Embryonic facial prominence (tissue), 1 donor: ENCODE results near the gene TNKS1BP1.
A peak's percentile ranks its signal among the peaks of the same experiment; 100 is the strongest.

Experiments
- DNase-seq: peaks from one replicate; pipeline ENCODE4 v3.0.0-alpha.2; 2016; ENCODE audit errors: extremely low spot score

Gene TNKS1BP1

DNA sequence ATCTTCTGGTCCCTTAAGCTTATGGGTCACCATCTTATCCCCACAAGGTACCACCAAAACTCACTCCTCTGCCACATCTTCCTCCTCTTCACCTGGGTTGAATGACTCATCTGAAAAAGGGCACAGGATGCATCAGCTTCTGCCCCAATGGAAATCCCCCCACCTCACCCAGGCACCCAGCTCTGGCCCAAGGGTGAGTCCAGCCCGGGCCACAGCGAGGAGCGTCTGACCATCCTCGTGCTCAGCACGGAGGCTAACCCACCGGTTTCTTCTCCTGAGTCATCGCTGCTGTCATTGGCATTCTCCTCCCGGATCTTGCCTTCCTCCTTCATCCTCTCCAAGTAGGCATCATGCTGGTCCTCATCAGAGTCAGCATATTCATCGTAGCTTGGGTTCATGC, 5.3 kb upstream of the TNKS1BP1 start:
- DNase-seq, result no peak

DNA sequence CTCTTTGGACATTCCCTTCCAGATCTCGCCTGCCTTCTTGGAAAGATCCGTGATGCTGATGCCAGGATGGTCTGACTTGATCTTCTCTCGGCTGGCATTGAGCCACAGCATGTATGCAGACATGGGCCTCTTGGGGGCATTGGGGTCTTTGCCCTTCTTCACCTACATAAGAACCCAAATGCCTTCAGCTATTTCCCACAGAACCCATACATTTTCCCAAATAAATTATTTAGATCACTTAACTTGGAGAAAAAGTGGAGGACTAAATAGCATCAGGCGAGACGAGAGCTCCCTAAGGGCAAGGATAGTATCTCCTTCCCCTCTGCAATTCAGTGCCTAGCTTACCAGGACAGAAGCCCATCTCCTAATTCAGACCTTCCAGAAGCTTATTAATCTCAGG, 3.0 kb upstream of the TNKS1BP1 start:
- DNase-seq, result no peak

DNA sequence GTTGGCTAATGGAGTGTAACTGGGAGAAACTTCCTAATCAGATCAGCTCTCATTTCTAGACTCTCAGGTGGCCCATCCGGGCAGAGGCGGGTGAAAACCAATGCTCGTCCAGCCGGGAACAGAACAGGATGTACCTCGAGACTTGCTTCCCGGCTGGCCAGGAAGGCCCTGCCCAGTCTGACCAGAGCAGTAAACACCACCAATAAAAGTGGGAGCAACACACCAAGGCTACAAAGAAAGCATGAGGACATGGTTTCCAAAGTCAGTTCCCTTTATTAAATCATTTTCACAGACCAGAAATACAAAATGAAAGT, 940 bp upstream of the TNKS1BP1 start:
- no peak for DNase-seq

DNA sequence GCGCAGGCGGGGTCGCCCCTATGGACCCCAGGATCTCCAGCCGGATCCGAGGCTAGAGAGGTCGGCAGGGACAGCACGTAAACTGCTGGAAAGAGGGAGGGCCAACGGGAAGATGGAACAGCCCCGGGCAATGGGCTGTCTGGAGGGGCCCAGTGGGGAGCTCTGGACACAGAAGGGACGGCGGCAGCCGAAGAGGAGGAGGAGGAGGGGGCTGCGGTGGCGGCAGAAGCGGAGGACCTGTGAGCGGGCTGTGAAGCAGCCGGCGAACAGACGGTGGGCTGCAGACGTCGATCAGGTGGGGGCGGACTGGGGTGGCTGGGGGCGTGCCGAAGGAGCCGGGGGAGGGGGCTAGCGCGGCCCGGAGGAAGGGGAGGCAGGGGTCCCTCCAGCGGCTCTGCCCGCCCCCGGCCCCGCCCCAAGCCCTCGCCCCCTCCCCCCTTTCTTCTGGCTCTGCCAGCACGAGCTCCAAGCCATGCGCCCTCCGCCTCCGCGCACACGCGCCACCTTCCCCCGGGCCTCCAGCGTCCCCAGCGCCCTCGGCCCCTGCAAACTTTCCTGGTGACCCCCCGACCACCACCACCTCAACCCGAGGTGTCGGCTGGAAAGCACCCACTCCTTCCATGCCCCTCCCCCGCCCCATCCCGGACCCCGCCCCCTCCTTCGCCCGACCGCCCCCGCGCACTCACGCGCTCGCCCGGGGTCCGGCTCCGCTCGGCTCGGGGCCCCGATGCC, 432 bp downstream of the TNKS1BP1 start:
- DNase-seq, result peak; percentile 79

DNA sequence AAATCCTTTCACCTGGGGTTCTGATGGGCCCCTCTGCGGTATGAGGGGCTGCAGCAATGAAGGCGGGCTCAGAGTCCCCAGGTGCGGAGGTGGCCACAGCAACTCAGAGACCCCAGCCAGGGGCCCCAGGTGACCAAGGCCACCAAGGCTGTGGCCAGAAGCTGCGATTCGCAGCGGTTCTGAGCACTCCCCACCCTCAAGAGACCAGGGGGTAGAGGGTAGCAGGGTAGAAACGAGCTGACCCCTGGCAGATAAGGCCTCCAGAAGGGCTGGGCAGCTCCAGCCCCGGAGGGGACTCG, 948 bp downstream of the TNKS1BP1 start:
- DNase-seq, result no peak

DNA sequence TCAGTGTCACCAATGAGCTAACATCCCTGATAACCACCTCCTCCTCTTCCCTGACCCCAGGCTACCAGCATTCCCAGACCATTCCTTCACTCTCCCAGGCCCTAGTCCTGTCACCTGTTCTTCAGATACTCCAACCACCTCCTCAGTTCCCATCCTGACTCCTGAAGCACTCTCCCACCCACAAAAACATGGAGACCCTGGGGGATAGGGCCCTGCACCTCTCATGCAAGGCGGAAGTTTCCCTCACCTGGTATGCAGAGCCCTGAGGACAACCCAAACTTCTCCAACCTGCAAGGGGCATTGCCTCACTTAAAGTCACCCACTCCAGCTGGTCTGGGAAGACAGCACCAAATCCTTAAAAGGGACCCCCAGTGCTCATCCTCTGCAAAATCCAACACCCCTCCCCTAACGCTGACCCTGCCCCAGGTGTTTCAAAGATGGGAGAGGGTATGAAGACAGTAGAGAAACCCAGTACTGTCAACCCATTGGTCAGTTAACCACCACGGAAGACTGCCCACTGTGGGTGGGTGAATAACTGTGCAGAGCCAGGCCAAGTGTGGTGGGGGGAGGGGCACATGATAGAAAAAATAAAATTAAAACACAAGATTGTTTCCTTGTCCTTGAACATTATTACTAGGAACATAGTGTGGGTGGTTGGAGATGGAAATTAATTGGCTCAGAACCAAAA, 1.4 kb downstream of the TNKS1BP1 start:
- no peak for DNase-seq

DNA sequence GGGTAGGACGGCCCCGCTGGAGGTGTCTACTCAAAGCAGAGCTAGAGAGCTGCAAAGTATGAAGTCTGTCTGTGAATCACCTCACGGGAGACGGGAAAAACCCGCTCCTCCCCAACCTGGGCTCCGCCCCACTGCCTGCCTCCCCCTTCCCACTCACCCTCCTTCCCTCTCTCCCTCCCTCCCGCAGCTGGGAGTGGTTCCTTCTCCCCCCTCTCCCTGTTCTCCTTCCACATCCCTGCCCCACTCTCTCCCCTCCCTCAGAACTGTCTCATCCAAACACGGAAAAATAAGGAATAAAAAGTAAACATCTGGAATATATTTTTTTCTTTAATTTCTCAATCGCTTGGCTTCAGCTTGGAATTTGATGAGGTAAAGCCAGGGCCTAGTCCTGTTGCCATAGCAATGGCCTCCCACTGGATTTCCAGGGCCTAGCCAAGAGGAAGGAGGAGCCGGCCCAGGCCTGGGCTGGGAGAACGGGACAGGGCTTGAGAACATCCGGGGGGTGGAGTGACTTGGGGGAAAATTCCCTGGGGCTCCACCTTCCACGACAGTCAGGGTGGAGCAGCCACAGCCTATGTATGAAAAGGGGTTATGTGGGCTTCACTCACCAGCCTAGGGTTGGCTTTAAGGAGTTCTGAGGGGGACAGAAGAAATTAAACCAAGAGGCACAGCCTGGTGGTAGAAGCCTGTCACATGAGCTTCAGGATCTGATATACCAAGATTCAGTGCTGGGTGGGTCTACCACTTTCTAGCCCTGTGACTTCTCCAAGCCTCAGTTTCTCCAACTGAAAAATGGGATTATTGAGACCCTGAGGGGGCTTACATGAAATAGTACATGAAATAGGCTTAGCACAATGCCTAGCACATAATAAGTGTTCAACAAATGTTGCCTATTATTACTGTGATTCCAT, 2.2 kb downstream of the TNKS1BP1 start:
- peak; percentile 92 for DNase-seq

DNA sequence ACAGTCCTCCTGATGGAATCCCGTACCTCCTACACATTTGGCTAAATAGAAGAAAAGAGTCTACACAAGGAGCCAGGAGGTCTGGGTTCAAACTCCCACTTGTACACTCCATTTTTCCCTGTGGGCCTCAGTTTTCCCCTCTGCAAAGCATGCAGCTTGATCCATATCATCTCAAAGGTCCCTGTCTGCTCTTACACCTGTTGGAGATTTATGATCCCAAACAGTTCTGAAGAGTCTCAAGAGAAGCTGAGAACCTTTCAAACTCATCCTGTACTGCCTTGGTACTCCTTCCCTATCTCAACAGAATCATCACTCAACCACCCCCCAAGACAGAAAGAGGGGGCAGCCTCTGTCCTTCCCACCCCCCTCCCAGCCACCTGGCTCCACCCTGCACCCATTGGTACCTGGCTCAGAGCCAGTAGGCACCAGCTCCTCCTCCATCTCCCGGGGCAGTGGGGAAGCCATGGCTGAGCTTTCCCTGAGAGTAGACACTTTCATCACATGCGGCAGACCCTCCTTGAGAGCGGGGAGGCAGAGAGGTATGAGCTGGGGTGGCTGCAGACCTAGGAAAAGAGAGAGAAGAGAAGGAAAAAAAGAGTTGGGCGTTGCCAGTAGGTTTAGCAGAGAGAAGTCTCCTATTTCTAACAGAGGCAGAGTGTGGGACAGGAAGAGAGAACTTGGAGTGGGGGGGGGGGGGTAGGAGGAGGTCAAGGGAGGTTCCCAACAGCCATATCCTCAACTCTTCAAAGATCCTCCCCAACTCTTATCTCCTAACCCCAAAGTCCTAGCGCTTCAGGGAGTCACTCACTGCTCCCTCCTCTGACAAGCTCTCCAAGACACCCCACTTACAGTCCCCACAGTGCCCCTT, 3.1 kb downstream of the TNKS1BP1 start:
- DNase-seq, result no peak

DNA sequence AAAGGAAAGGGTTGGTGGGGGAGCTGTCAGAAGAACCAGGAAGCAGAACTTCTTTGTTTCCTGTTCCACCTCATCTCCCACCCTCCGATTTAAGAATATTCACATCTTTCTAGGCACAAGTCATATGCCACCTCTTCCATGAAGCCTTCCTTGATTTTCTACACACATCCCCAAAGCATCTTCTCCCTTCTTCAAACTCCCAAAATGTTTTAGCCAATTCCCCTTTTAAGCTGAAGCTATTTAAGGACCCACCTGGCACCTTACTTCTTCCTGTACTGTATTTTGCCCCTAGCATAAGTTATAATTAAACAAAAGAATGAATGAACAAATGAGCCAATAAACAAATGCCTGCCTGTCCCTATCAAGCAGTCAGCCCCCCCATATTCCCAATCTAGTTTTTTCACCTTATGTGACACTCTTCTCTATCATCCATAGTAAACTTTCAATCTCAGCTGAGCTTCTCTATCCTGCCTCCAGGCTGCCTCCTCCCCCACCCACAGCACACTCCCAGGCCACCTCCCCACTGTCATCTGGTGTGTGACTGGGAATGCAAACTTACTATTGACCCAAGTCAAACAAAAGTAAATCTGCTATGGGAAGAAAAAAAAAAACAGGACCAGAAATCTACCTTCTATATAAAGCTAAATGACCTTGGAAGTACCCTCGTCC, 3.9 kb downstream of the TNKS1BP1 start:
- no peak for DNase-seq

DNA sequence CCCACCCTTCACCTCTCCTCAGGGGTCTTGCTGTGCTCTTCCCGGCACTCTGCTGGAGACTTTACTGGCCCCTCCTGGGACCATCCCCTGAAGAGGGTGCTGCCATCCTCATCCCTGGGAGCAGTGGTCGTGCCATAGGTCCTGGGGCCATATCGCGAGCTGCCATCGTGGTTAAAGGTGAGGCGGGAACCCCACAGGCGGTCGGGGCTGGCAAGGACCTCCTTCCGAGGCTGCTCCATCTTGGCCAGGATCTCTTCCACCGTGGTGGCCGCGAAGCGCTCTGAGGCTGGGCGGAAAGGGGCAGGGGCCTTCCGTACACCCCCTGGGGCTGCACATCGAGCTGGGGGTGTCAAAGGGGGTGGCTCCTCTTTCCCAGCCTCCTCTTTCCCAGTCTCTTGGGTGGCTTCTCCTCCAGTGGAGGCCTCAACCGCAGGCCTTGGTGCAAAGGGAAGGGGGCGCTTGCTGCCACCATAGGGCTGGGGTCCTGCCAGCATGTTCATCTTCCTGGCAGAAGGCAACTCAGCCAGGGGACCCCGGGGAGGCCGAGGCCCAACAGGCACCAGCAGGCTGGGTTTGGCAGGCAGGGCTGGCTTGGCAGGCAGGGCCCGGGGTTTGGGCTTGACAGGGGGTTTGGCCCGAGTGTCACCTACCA, 4.6 kb downstream of the TNKS1BP1 start:
- no peak for DNase-seq

DNA sequence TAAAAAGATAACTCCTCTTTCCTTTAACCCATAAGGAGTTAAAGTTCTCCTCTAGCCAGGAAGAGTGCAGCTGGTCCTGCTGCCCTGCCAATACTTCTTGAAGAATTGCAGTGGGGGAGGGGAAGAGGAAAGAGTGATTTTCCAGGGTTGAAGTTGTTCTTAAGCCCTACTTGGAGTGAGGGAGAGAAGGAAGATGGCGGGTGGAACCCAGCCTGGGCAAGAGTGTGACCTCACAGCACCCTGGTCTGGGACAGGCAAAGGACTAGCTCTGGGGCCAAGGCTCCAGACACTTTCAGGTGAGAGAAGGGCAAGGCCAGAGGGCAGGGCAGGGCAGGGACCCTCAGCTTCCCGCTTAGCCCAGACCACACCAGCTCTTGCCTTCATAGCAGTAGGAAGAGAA, 6.6 kb downstream of the TNKS1BP1 start:
- no peak for DNase-seq

DNA sequence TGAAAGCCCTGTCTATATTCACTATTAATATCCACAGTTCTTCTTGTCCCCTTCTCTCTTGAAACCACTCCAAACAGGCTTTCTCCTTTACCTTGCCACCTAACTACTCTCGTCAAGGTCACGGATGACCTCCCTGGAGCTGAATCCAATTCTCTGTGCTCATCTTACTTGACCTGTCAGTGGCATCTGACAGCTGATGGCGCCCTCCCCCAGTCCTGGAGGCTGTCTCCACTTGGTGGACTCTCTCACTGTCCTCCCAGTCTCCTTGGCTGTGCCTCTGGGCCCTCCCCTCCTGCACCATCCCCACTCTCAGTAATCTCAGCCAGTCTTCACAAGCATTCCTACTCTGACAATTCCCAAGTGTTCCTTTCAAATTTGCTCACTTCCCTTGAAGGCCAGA, 8.7 kb downstream of the TNKS1BP1 start:
- DNase-seq, result no peak

DNA sequence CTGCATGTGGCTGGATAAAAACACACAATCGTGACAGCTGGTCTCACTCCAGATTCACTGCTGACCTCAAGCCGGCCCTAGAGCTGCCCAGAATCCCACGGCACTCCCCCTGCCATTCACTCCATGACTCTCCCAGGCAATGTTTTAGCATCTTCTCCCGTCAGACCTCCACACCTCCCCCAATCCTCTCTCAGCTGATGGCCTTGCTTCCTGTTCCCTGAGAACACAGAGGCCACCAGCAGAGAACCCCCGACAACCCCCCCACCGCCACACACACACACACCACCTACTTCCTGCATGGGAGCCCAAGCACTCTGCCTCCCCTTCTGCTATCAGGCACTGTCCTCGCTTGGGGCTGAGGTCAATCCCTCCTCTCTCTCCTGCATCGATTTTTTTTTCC, 9.3 kb downstream of the TNKS1BP1 start:
- no peak for DNase-seq

DNA sequence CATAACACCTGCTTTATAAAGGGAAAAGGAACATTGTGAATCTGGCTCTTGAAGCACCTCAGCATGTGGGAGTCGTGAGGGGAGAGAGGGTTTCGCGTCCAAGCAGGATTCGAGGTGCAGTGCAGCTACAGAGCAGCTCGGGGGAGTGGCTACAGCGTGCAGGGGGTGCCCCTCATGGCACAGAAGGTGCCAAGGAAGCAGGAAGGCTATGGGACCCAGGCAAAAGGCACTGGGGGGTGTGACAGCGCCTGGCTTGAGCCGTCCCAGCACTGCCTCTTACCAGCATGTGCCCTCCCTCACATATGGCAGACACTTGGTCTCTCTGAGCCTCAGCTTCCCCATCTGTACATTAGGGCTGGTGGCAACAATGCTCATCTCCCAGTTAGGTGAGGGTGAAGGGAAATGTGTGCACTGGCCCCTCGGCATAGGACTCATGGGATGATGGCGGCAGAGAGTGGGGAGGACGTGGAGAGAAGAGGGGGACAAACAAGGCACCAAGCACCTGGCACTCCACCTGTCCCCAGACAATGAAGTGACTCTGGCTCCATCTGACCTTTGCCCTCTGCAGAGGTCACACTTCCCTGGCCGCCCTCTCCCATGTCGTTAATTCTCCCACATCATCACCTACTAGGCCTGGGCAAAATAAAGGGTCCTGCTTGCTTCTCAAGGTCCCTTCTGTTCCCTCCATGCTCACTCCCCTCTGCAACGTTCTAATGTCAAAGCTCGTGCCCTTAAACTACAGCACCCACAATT, 10.4 kb downstream of the TNKS1BP1 start:
- DNase-seq, result no peak

DNA sequence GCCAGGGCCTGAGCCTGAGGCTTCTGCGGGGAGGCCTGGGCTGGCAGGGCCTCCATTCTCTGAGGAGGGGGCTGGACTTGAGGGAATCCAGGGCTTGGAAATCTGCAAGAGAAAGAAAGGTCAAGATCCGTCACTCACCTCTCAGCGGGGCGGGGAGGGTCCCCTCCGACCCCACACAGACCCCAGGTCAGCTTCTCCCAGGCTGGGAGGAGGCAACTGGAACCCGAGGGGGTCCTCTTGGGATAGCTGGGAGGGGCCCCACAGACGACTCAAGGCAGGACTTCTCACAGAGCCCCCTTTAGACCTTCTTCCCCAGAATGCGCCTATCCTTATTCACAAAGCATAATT, 11.0 kb downstream of the TNKS1BP1 start:
- DNase-seq, result no peak

DNA sequence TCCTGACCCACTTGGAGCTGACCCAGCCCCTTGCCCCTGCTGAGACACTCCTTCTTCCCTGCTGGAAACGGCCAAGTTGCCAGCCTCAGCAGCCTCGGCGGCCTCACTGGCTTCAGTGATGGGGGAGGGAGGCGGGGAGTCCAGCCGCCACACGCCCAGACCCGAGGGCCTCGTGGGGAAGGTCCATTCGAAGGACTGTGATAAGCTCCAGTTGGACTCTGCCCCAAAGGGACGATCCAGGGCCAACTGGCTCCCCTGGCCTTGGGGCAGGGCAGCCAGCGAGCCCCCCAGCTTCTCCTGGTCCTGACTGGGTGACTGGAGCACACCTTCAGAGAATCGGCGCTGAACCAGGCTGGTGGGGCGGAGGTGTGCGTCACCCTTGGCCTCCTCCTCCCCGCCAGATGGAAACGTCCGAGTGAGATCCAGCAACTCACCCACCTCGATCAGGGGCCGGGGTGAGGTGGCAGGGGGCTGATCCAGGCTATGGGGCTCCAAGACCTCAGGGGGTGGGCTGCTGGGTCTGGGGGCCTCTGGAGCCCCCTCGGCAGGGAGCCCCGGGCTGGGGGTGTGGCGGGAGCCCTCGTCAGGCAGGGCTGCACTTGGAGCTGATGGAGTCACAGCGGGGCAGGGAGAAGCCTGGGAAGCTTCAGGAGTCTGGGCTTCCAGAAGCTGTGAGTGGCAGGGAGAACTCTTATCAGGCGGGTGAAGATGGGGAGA, 11.5 kb downstream of the TNKS1BP1 start:
- no peak for DNase-seq

DNA sequence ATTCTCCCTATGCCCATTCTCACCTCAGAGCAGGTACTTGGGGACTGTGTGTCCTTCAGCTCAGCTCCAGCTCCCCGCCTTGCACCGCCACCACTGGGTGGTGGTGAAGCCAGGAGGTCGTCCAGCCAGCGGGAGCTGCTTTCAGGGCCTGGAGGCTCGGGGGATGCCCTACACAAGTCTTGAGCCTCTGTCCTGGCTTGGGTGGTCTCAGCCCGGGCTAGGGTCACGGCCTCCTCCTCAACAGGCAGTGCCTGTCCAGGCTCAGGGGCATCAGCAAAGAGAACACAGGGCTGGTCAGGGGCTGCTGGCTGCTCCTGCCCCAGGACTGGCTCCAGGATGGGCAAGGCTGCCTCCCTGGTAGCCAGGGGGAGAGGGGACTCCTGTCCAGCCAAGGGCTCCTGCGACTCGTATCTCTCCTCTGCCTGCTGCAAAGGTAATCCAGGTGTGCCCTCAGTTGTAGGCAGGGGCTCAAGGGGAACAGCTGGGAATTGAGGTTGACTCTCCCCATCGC, 12.2 kb downstream of the TNKS1BP1 start:
- DNase-seq, result no peak

DNA sequence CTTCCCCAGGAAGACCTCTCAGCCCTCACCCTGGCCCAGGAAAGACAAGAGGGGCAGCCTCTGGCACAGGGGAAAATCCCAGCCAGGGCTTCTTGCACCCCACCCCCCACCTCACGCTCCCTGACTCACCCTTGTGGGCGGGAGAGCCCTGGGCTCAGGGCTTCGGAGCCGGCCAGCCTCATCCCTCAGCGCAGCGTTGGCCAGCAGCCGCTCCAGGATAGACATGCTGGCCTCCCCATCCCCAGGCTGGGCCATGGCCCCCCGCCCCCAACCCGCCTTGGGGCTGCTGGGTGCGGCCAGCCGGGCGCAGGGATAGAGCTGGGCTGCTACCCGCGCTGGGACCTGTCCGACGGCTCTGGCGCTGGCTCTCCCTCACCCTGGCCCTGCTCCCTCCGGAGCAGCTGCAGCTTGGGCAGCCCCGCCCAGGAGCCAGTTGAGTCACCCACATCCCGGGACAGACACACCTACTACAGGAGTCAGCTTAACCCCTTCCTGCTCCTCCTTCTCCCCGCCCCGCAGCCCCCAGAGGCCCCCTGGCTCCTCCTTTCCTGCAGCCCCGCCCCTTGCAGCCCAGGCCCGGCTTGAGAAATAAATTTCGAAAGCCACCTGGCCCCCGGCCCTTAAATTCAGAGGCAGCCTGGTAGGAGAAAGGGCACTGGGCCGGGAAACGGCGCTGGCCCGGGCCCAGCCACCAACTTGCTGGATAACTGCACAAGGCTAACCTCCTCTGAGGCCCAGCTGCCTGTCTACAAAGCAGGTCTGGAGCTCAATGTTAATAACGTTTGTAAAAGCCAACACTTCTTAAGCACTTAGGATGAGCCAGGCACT, 13.4 kb downstream of the TNKS1BP1 start:
- DNase-seq, result no peak
